ENCODE results near the gene XXYLT1. TPM values are rescaled to one million over a fixed set of nuclear protein-coding genes. Genes with fewer than 3 reads are reported as not detected.

XXYLT1 gene
- total RNA-seq, 2 experiments from 2014 or later = 17.2 to 19.6 TPM

DNA sequence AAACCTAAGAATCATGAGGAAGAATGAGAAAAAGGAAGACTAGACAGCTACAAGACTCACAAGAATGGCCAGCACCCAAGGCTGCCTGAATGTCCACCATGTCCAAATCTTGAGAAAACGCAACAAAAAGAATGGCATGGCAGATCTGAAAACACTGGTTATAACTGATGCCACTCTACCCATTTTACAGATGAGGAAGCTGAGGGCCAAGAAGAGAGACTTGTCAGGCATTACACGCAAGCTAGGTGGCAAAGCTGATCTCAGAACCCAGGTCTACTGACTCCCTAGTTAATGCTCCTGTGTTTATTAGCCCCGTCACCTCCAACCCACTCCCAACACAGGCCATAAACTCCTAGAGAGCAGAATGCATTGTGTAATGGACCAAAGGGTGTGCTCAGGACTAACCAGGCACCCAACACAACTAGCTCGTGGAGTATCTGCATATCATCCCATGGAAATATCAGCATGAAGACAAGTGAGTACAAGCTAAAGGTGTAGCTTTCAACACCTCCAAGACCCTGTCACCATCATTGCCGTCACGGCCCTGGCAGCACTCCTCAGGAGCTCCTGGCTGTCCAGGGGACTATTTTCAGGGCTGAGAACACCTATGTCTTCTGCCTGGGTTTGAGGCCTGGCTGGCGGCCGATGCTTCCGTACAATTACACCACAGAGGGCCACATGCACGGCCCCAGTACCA lies 111.7 kb downstream of the XXYLT1 start:
- no peaks in the 10 kb centered on the region for H4K20me1 ChIP-seq (ENCODE audit: insufficient read depth, low read length)
- H3K79me2 ChIP-seq (ENCODE audit: insufficient read depth, low read depth, low read length) = no peaks in the 10 kb centered on the region
- H3K27ac ChIP-seq (ENCODE audit: low read depth, low read length, poor library complexity, severe bottlenecking) = peak overlapping the region; percentile 95
- no peak overlapping the region for H2AFZ ChIP-seq (ENCODE audit: low read length)
- no peaks in the 10 kb centered on the region for H3K9me3 ChIP-seq (ENCODE audit: low read length)
- H3K4me3 ChIP-seq (ENCODE audit: low read depth, low read length, poor library complexity, severe bottlenecking) = no peak overlapping the region
- no peak for DNase-seq (ENCODE audit: low spot score)
- no TSS peak for BruUV-seq (replicated peaks)
- ChIA-PET POLR2A (interaction anchor here (0.6 to 1.3 kb wide), 2 partner anchors 11 to 62 kb away, joined by 3 read pairs; no protein-coding TSS in a partner anchor), CTCF (ENCODE audit: unreplicated experiment) (no interaction called here)
- H3K9me2 ChIP-seq (ENCODE audit: insufficient read depth, low read length) = no peaks in the 10 kb centered on the region
- intact Hi-C loops (cut with micrococcal nuclease; ENCODE audit: unreplicated experiment) = loop anchor here (5.0 to 10.0 kb wide), 2 partner anchors 283 to 674 kb away; partner anchors contain the start of genes ACAP2 and ATP13A3
- peaks cover 91% of the 10 kb centered on the region for H3K4me1 ChIP-seq (ENCODE audit: insufficient read depth, low read length, poor library complexity, severe bottlenecking)
- no peak for TF ChIP-seq EZH2phosphoT487 (IDR thresholded peaks at IDR 0.05; ENCODE audit: borderline replicate concordance, low read depth, low read length)
- TF ChIP-seq, protein P1, sequence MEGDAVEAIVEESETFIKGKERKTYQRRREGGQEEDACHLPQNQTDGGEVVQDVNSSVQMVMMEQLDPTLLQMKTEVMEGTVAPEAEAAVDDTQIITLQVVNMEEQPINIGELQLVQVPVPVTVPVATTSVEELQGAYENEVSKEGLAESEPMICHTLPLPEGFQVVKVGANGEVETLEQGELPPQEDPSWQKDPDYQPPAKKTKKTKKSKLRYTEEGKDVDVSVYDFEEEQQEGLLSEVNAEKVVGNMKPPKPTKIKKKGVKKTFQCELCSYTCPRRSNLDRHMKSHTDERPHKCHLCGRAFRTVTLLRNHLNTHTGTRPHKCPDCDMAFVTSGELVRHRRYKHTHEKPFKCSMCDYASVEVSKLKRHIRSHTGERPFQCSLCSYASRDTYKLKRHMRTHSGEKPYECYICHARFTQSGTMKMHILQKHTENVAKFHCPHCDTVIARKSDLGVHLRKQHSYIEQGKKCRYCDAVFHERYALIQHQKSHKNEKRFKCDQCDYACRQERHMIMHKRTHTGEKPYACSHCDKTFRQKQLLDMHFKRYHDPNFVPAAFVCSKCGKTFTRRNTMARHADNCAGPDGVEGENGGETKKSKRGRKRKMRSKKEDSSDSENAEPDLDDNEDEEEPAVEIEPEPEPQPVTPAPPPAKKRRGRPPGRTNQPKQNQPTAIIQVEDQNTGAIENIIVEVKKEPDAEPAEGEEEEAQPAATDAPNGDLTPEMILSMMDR (conservative IDR thresholded peaks at IDR 0.05; ENCODE audit: low read length) = no peak
- H3K36me3 ChIP-seq (ENCODE audit: insufficient read depth, low read length) = peaks cover 7% of the 10 kb centered on the region; the same call in 1 of the 2 replicates
- no peak overlapping the region; the same call in 1 of the 2 replicates for H3K4me2 ChIP-seq (ENCODE audit: low read length)

GRCh38 chr3:195156286-195156890 lies 114.6 kb downstream of the XXYLT1 start:
- Histone ChIP-seq H3K79me2 (ENCODE audit: insufficient read depth, low read depth, low read length) (no peaks in the 10 kb centered on the region), H2AFZ (ENCODE audit: low read length) (no peak overlapping the region), H3K4me2 (ENCODE audit: low read length) (peak overlapping the region; percentile 70), H3K36me3 (ENCODE audit: insufficient read depth, low read length) (peaks cover 7% of the 10 kb centered on the region; the same call in 1 of the 2 replicates), H4K20me1 (ENCODE audit: insufficient read depth, low read length) (no peaks in the 10 kb centered on the region), H3K4me1 (ENCODE audit: insufficient read depth, low read length, poor library complexity, severe bottlenecking) (peaks cover 80% of the 10 kb centered on the region), H3K9me2 (ENCODE audit: insufficient read depth, low read length) (no peaks in the 10 kb centered on the region), H3K27ac (ENCODE audit: low read depth, low read length, poor library complexity, severe bottlenecking) (peak overlapping the region; percentile 95), H3K9me3 (ENCODE audit: low read length) (no peaks in the 10 kb centered on the region), H3K4me3 (ENCODE audit: low read depth, low read length, poor library complexity, severe bottlenecking) (no peak overlapping the region)
- no TSS peak for BruUV-seq (replicated peaks)
- CTCF ChIA-PET (ENCODE audit: unreplicated experiment) = interaction anchor here (0.7 kb wide), 1 partner anchor 43 kb away, joined by 3 read pairs; no protein-coding TSS in a partner anchor
- TF ChIP-seq, protein P1 (conservative IDR thresholded peaks at IDR 0.05; ENCODE audit: low read length) = no peak
- no peak for TF ChIP-seq EZH2phosphoT487 (IDR thresholded peaks at IDR 0.05; ENCODE audit: borderline replicate concordance, low read depth, low read length)
- intact Hi-C loops (cut with micrococcal nuclease; ENCODE audit: unreplicated experiment) = loop anchor here (5.0 to 10.0 kb wide), 2 partner anchors 286 to 672 kb away; partner anchors contain the start of genes ACAP2 and ATP13A3
- POLR2A ChIA-PET = interaction anchor here (0.7 to 1.8 kb wide), 3 partner anchors 8 to 303 kb away, joined by 3 to 9 read pairs (median 7); no protein-coding TSS in a partner anchor
- no peak for DNase-seq (ENCODE audit: low spot score)

Data from OCI-LY7 (cell line).